ENCODE data around the gene TELO2.

- no peak for TF ChIP-seq POLR2A (IDR thresholded peaks at IDR 0.05)
- TF ChIP-seq, protein P1, sequence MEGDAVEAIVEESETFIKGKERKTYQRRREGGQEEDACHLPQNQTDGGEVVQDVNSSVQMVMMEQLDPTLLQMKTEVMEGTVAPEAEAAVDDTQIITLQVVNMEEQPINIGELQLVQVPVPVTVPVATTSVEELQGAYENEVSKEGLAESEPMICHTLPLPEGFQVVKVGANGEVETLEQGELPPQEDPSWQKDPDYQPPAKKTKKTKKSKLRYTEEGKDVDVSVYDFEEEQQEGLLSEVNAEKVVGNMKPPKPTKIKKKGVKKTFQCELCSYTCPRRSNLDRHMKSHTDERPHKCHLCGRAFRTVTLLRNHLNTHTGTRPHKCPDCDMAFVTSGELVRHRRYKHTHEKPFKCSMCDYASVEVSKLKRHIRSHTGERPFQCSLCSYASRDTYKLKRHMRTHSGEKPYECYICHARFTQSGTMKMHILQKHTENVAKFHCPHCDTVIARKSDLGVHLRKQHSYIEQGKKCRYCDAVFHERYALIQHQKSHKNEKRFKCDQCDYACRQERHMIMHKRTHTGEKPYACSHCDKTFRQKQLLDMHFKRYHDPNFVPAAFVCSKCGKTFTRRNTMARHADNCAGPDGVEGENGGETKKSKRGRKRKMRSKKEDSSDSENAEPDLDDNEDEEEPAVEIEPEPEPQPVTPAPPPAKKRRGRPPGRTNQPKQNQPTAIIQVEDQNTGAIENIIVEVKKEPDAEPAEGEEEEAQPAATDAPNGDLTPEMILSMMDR (IDR thresholded peaks at IDR 0.05 in 8 of 11, conservative IDR thresholded peaks at IDR 0.05 in 3 of 11) = no peak
These were observed 1.8 kb upstream of the TELO2 start for GRCh38 chr16:1491327-1491726.
